T-helper 2 cell treated with Interferon-gamma antibody and Interleukin-4, amounts not matched to agents 100 ng/mL and 5 ng/mL, for 36 hours (primary cell): ENCODE measurements around the gene P2RY13. TPM values are rescaled to one million over a fixed set of nuclear protein-coding genes. Genes with fewer than 3 reads are reported as not detected.

Experiments used
- intact Hi-C: fragments of 100-400 bp; cut with micrococcal nuclease; formaldehyde crosslinking; loops from one replicate; pipeline ENCODE4 v1.15.1; 2023
- total RNA-seq: library from RNA; stranded (reverse); gene quantifications from 2 replicates; pipeline ENCODE4 v1.2.3, GENCODE V29; 2022

Gene P2RY13
- total RNA-seq, 1 donor from 2014 or later = not detected

DNA sequence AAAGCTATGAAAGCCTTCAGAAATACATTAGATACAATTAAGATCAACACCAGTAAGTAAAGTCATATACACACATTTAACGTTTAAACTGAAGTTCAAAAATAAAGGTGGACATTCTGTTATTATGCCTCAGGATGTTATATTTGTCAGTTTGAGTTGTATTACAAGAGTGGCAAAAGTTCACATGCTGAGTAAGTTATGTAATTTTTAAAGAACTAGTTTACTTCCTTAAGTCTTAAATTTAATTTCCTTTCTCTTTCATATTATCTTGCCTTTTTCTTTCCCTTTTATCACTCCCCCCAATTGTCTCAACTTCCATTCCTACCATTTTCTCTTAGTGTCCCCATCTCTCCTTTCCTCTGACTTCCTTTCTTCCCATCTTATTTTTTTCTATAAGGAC, 7.8 kb downstream of the P2RY13 start:
- intact Hi-C loops = no loop called here

DNA sequence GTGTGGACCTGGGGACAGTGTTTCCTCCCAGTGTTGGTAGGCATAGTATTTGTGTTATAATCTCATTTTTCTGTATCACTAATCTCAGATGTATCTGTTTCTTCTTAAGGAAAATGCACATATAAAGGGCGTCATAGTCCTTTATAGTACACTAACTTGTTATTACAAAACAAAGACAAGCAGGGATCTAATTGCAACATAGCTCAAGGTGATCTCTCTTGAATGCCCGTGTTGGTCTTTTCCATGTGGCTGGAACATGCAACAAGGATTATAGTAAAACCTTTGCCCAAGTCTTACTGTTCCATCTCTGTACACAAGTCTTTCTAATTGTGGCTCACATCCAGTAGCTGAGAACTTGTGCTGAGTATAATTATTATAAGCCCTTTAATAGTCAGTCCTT, 9.2 kb downstream of the P2RY13 start:
- intact Hi-C loops = no loop called here

DNA sequence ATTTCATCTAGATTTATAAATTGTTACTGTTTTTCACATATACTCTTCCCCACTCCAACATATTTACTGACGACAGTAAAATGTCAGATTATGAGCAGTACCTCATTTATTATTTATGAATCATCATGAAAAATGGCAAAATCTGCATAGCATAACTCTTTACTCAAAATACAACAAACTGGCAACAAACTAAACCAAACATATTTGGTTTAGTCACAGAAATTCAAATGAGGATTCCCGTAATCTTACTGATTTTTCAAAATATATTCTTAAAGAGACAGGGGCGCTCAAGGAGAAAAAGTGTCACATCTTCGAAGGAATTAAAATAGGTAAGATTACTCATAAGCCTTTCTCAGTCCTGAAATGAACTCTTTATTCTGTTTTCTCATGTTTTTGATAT, 9.7 kb downstream of the P2RY13 start:
- intact Hi-C loops = loop anchor here (2.0 kb wide), 1 partner anchor 15 kb away; no protein-coding TSS in a partner anchor

DNA sequence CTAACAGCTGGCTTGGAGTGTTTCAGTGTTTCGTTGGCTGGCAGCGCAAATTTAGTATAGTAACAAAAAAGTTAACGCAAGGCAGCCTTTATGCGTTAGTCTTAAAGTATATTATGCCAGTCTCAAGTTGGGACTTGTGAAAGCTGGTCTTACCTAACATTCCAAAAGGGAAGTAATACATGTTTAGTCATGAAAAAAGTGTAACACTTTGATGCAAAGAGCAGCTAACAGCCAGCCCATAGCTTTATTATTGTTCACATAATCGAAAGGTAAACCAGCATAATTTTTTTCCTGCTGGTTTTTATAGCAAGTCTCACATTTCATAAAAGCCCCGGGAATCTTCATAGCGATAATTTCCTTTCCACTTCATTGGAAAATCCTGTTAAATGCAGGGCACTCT, 10.4 kb downstream of the P2RY13 start:
- intact Hi-C loops = loop anchor here (2.0 kb wide), 1 partner anchor 14 kb away; no protein-coding TSS in a partner anchor

DNA sequence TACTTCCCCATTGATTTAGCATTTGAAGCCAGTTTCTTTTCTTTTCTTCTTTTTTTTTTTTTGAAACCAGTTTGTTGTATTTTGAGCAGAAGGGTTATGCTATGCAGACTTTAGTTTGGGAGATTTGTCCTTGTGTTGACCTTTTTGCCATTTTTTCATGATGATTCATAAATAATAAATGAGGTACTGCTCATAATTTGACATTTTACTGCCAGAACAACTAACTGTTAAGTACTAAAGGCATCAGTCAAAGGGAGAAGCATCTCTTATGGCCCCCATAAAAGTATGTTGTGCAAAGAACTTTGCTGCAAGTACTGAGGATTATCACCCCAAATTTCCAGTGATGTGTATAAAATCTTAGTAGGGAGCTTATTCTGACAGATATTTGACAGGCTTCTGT, 11.0 kb downstream of the P2RY13 start:
- intact Hi-C loops = loop anchor here (2.0 kb wide), 1 partner anchor 14 kb away; no protein-coding TSS in a partner anchor

DNA sequence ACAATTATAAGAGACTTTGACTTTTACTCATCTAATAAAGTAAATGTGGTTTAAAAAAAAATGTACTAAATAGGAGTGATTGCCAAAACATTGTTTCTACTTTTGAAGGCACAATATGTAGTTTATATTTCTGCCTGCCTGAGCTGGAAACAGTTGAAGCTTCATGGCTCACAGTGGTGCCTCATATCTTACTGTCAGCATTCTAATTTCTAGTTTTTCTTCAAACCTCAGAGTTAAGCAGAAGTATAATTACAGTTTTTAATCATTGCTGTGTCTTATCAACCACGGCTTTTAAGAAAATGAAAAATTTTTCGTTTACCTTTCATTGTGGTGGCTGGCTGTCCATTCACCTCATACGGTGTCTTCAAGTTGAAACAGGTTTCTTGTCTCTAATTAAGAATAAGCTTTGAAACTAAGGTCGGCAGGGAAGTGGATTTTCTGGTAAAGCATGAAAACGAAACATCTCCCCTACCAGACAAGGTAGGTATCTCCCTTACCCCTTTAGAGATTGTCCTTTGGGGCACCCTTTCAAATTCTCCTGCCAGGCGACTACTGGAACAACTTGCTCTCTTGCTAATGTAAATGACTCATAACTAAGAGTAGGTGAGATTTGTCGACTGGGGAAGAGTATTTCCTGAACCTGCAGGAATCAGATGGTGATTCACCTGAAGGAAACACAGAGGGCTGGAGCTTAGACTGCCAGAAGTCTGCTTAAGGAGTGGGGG, 12.9 kb downstream of the P2RY13 start, which contains the start of gene GPR87:
Gene GPR87 (minus strand): TSS at position 554 of the 725 bp plus-strand sequence. CDS start 16,720 bp downstream, outside the sequence.
- intact Hi-C loops = loop anchor here (1.0 kb wide), 1 partner anchor 8 kb away; no protein-coding TSS in a partner anchor

DNA sequence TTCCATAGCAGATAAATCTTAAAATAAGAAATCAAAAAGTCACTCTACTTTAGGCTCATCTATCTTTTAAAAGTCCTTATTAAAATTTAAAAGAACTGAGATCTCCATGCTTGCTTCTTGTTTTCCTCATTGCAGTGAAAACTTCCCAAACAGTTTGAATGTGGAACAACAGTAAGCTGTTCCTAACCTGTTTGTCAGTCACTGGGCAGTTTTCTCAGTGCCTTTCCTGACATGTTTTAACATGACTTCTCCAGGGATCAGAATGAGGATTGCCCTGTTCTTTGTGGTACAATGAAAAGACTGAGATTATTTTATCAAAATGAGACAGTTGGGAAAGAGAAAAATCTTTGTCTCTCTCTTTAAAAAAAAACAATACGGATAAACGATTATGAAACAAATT, 13.5 kb downstream of the P2RY13 start:
- intact Hi-C loops = loop anchor here (1.0 kb wide), 1 partner anchor 8 kb away; no protein-coding TSS in a partner anchor

DNA sequence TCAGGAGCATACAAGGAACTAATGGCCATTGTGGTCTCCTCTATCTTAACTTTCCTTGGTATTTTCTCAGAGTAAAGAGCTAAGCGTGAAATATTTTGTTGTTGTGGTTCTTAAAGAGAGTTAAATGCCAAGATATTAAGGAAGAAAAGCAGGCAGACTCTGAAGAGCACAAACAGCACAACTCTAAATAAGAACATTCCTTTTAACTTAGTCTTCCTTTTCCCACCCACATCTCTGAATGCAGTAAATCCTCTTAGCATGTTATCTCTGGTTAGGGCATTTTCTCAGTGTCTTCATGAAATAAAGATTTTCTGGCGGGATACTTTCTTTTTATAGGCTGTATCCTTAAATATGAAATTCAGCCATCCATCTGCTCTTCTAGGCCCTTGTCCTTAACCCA, 14.2 kb downstream of the P2RY13 start:
- intact Hi-C loops = no loop called here

DNA sequence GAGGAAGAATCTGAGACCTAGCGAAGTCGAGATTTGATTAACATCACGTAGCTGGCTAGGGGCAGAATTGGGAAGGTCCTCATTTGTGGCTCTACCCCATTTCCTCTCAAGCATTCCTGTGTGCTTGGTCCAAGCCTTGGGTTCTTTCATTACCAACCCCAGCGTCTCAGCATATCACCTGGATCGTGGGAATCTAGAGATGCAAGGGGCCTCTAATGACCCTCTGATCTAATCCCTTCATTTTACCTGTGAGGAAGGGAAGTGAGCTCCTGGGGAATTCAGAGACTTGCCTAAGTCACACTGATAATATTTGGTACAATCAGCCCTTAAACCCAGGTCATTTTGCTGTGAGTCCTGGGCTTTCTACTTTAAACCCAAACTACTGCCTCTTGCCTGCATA, 14.8 kb downstream of the P2RY13 start:
- intact Hi-C loops = no loop called here

DNA sequence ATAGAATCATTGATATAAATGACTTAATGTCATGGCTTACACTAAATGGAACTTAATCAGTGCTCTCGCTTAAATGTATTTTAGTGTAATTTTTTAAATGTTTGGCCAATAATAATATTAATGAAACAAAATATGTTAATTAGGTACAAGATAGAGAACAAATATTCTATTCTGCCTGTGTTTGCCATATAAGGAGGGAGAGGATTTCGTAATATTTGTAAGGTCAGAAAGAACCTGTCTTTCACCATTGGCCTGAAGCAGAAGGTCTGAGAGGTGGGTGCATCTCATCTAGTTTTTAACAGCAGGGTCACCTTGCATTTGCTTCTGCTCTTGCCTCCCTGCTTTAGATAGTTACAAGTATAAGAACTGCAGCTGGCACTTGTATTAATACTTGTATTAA, 15.2 kb downstream of the P2RY13 start:
- intact Hi-C loops = no loop called here

DNA sequence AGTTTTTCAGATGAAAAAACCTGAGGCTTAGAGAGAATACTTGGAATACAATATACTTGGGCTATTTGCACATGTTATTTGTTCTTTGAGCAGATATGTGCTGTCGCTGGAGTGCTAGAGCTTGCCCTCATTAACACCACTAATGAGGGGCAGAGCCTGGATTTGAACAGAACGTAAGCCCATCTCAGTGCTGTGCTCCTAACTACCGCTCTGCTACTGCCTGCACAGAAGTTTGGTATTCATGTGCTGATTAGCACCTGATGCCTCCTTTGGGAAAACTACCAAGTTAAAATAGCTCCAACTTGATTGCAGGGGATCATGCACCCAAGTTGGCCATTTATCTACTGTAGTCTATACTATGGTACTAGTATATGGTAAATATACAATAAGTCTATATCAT, 16.4 kb downstream of the P2RY13 start:
- intact Hi-C loops = no loop called here

DNA sequence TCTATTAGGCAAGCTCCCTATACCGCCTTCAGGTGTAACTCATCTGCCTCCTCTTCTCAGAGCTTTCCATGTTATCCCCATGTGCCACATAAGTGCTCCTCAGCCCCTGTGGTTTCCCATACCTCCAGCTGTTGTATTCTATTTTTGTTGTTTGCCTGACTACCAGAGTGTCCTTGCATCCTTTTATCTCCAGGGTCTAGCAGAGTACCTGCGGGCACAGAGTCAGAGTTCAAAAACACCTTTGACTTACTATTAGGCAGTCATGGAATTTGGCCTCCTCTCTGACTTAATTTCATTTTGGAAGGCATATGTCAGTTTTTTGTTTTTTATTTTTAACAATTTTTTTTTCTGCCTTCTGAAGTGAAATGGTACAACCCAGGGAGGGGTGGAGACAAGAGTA, 19.8 kb downstream of the P2RY13 start:
- intact Hi-C loops = no loop called here

DNA sequence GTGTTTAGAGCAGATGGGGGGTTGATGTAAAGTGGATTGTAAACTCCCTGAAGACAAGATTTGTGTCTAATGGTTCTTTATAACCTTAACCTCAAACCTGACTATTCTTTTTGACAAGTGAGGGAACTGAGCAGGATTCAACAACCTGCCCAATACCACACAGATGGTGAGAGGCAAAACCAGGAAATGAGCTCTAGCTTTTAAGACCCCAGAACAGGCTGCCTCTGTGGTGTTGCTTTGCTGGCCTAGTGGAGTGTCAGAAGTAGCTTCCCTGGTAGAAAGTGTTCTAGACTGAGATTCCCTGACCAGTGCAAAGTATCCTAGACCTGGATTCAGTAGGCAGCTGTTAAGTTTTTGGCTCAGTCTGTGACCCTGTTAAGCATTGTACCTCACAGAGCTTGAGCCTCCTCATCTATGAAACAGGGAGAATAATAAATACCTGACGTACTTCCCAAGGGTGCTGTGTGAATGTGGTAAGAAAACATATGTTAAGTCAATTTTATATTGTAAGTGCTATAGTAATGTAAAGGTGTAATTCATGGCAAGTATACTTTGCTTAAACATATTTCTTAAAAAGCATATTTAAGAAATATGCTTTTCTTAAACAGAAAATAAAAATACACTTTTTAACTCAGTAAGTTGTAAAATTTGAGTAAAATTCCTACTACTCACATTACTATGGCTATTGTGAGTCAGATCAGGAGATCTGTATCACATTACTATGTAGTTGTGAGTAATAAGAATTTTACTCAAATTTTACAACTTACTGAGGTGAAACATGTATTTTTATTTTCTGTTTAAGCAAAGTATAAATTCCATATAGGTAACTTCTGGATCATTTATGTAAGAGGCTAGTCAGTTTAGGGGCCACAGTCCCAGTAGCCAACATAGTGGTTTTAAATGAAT, 21.5 kb downstream of the P2RY13 start:
- intact Hi-C loops = loop anchor here (1.0 kb wide), 1 partner anchor 8 kb away; the partner anchor contains the start of gene GPR87

DNA sequence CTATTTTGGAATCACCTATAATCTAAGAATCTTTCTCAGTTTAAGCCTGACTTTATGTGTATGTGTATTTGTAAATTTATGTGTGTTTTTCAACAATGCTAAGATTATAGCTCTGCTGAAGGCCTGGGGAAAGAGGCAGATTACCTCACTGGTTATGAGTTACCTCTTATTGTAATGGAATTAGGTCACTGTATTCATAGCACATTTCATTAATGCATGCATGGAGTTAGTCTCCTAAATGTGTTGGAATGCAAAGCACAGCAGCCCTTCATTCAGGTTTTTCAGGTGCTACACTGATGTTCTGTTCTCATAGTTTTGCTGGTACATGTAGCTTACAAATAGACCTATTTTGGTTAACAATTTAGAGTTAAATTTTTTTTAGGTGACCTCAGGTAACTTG, 22.2 kb downstream of the P2RY13 start:
- intact Hi-C loops = no loop called here

DNA sequence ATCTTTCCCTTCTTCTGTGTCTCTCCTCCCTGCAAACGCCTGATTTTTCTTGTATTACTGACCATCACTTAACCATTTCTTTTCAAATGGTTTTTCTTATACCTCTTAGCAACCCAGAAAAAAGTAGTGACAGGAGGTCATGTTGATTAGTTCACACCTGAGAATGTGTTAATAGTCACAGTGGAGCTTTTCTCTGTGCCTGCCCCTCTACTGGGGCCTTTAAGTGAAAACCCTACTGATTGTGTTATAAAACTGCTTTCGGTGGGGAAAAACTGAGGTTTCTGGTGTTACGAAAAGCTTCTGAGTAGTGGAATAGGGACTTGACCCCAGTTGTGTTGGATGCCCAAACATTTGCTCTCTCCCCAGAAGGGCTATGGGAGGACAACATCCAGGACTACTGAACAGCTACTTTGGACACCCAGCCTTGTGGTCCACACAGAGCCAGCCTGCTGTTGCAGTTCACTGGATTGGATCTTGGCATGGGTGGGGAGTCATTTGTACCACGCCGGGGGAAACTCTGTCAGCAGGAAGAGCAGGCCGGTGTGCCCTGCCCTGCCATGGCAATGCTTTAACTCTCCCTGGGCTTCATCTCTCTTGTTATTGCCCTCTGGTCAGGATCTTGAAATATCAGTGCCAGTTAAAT, 23.1 kb downstream of the P2RY13 start:
- intact Hi-C loops = no loop called here

DNA sequence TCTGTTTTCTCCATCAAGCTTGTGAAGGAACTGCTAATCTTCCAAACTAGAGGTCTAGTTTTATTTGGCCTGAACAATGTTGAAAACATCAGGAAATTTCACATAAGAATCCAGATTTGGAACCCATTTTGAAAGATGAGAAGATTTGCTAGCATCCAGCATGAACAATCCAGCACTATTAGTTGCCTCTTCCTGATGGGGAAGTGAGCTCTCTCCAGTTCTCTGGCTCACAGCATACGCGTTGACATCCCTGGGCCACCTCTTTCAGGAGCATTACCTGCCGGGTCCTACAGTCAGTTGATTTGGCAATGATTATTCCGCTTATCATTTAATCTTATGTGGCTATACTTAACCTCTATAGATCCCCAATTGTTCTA, 23.6 kb downstream of the P2RY13 start:
- intact Hi-C loops = loop anchor here (2.0 kb wide), 1 partner anchor 13 kb away; no protein-coding TSS in a partner anchor

DNA sequence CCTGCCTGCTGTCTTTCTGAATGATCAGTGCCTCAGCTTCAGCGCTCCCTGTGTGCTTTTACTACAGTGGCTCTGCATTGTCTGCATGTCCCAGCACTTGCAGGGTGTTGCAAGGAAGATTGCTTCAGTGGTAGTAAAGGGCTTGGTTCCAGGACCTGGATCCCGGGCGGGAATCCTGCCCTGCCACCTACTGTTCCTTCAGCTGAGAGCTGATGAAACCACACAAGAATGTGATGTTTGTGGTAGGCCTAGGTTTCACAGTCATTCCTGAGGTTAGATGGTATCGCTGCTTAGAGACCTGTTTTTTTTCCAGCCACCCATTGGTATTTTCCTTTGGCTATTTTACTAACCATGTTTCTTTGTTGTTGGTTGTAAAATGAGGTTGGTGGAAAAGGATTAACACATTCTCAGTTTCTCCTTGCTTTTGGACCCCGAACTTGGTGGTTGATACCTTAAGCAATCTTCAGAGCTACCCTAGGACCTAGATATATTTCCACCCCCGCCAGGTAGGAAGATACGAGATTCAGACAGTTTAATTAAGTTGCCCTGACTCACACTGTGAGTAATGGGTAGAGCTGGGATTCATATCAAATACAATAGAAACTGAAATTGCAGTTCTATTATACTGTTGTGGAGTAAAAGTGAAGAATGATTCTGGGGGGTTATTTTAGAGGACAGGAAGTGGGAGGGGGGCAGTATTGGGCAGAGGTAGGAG, 24.1 kb downstream of the P2RY13 start:
- intact Hi-C loops = loop anchor here (2.0 kb wide), 1 partner anchor 14 kb away; no protein-coding TSS in a partner anchor

DNA sequence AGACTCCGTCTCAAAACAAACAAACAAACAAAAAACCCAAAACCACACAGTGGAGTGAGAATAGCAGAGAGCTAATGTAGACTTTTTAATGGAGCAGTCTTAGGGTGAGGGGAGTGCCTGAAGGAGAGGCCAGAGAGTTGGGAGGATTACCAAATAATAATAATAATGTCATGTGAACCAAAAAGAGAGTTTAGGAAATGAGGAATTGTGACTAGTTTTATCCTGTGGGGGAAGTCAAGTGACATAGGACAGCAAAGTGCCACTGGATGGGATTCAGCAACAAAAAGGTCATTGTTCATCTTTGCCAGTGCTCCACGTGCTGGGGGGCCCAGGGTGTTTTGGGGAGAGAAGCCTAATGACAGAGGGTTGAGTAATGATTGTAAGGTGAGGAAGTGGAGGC, 25.6 kb downstream of the P2RY13 start:
- intact Hi-C loops = loop anchor here (2.0 kb wide), 1 partner anchor 15 kb away; no protein-coding TSS in a partner anchor

DNA sequence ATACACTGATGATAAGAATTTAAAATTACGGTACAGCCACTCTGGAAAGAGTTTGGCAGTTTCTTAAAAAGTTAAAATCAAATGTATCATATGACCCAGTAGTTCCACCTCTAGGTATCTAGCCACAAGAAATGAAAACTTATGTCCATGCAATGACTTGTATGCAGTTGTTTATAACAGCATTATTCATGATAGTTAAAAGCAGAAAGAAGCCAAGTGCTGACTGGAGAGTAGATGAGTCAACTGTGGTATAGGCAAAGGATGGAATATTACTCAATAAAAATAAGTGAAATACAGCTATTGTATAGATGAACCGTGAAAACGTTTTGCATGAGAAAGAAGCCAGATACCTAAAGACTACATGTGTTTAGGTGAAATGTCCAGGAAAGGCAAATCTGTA, 27.6 kb downstream of the P2RY13 start:
- intact Hi-C loops = no loop called here

DNA sequence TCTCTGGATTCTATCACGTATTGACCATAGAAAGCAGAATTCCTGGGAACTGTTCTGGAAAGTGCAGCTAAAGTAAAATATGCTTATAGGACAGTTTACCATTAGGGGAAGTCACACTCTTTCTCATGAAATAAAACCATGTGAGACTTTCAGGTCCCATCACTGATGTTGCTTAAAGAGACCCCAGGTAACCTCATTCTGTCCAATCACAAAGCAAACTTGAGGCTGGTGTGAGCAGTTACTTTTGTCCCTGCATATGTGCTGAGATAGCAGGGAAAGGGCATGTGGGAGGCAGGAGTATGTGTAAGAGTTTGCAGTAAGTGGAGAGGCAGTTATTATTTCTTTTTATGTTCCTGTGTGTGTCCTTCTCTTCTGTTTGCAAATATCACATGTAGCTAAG, 28.8 kb downstream of the P2RY13 start:
- intact Hi-C loops = no loop called here

DNA sequence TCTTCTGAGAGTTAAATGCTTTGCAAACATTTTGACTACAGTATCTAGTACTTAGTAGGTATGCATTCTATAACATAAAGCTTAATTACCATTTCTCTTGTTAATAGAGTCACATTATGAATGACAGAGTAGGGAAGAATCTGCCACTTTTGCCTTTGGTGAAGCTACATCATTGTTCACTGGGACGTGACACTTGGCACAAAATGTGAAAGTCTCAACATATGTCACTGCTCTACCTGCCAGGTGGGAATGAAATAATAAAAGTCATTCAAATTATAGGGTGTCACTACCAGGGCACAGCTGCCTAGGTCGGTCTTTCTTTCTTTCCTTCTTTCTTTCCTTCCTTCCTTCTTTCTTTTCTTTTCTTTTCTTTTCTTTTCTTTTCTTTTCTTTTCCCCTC, 30.3 kb downstream of the P2RY13 start:
- intact Hi-C loops = no loop called here
